Stomach (tissue), 9 donors: ENCODE data around the gene CPED1. TPM values are rescaled to one million over a fixed set of nuclear protein-coding genes. Genes with fewer than 3 reads are reported as not detected.

Experiments
- DNase-seq, 2 donors: peaks; one replicate each; pipeline versions ENCODE4 v3.0.0 to v3.0.0-alpha.2; 2013 to 2019
- H3K27ac ChIP-seq, 5 donors: fragments of 200-600 bp in 4 of 5; sonication (generic) in 4 of 5; one replicate each; pipeline ENCODE4 v1.5.1; 2013 to 2019; ENCODE audit warnings: mild to moderate bottlenecking in 1 of 5, moderate library complexity in 1 of 5
- H3K27me3 ChIP-seq, 3 donors: fragments of 200-600 bp; sonication (generic); one replicate each; pipeline ENCODE4 v1.5.1; 2017 to 2019; ENCODE audit warnings: mixed run types in 1 of 3
- H3K36me3 ChIP-seq, 4 donors: fragments of 200-600 bp; sonication (generic); 1 replicate in 3 of 4; 2 replicates in 1 of 4; pipeline ENCODE4 v1.5.1; 2016 to 2019
- H3K4me1 ChIP-seq, 4 donors: fragments of 200-600 bp; sonication (generic); one replicate each; pipeline ENCODE4 v1.5.1; 2016 to 2019
- H3K4me3 ChIP-seq, 4 donors: fragments of 200-600 bp; sonication (generic) in 3 of 4; one replicate each; pipeline ENCODE4 v1.5.1; 2016 to 2019; ENCODE audit warnings: mild to moderate bottlenecking in 1 of 4
- H3K9me3 ChIP-seq, 4 donors: fragments of 200-600 bp; sonication (generic); one replicate each; pipeline ENCODE4 v1.5.1; 2016 to 2019
- EP300 ChIP-seq: sonication (generic); formaldehyde crosslinking; IDR thresholded peaks from one replicate; pipeline ENCODE4 v1.6.1; 2017; ENCODE audit warnings: antibody characterized with exemption
- POLR2A ChIP-seq, 4 donors: fragments of 450-650 bp; IDR thresholded peaks; one replicate each; pipeline ENCODE4 v1.6.1; 2016; ENCODE audit warnings: antibody characterized with exemption in 4 of 4, control low read depth in 2 of 4, mild to moderate bottlenecking in 1 of 4, moderate library complexity in 1 of 4
- POLR2AphosphoS5 ChIP-seq, 3 donors: sonication (generic); formaldehyde crosslinking; IDR thresholded peaks; one replicate each; pipeline ENCODE4 v1.6.1; 2016; ENCODE audit warnings: antibody characterized with exemption in 3 of 3
- whole genome bisulfite sequencing, 5 donors: extraction: QIAGEN DNeasy Blood & Tissue Kit in 3 of 5; methylation state at CpG; one replicate each; pipeline versions ENCODE4 v1.1.5 to v1.1.7; 2013 to 2018; 5-methylcytosine and 5-hydroxymethylcytosine counted together
- intact Hi-C: fragments of 100-400 bp; cut with DNase I; formaldehyde crosslinking; loops from one replicate; pipeline ENCODE4 v1.15.1; 2023; ENCODE audit warnings: low total_unique reads
- polyA plus RNA-seq, 3 donors: library from polyadenylated mRNA; stranded (reverse); fragments of 200-250 nt; gene quantifications; one replicate each; pipeline ENCODE4 v1.2.3, GENCODE V29; 2013
- total RNA-seq, 5 donors: library from RNA; depleted of rRNA; stranded (reverse); fragments of >200 nt; gene quantifications; one replicate each; pipeline versions ENCODE4 v1.1.0 to v1.2.3, GENCODE V29; 2014 to 2016
- TF ChIP-seq, protein P1 (sequence below), 7 experiments: fragments of 450-650 bp in 4 of 7; fragments of 200-600 bp in 3 of 7; sonication (generic) in 3 of 7; IDR thresholded peaks; one replicate each; pipeline ENCODE4 v1.5.1; 2016 to 2019; ENCODE audit warnings: antibody characterized with exemption in 7 of 7, control low read depth in 2 of 7, mild to moderate bottlenecking in 1 of 7
- donor health status: healthy with polysubstance abuse.
- donor health status: Bipolar disorder and iron deficiency.
- donor health status: healthy.

The CPED1 gene
- total and polyA plus RNA-seq, 8 donors, result 3.0 to 58.7 (median 15.9) TPM

DNA sequence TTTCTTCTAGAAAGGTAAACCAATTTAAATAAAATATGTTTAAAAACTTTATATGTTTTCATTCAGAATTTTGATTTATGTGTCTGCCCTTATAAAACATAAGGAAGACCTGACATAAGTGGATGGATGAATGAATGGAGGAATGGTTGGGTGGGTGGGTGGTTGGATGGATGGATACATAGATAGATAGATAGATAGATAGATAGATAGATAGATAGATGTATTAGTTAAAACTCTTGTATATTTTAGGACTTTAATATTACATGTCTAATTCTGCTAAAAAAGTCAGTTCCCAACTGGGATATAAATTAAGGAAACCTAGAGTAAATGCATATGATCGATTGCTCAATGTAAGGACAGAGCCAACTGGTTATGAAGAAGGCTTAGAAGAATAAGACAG is 184.0 kb downstream of the CPED1 start:
- Histone ChIP-seq H3K4me1 (no peaks in the 10 kb centered on the region), H3K36me3 (no peaks in the 10 kb centered on the region), H3K27ac (no peak overlapping the region), H3K27me3 (no peaks in the 10 kb centered on the region), H3K4me3 (no peak overlapping the region), H3K9me3 (no peaks in the 10 kb centered on the region)
- TF ChIP-seq POLR2A (IDR thresholded peaks at IDR 0.05) (no peak), POLR2AphosphoS5 (IDR thresholded peaks at IDR 0.05) (no peak), EP300 (no peak)
- TF ChIP-seq, protein P1, sequence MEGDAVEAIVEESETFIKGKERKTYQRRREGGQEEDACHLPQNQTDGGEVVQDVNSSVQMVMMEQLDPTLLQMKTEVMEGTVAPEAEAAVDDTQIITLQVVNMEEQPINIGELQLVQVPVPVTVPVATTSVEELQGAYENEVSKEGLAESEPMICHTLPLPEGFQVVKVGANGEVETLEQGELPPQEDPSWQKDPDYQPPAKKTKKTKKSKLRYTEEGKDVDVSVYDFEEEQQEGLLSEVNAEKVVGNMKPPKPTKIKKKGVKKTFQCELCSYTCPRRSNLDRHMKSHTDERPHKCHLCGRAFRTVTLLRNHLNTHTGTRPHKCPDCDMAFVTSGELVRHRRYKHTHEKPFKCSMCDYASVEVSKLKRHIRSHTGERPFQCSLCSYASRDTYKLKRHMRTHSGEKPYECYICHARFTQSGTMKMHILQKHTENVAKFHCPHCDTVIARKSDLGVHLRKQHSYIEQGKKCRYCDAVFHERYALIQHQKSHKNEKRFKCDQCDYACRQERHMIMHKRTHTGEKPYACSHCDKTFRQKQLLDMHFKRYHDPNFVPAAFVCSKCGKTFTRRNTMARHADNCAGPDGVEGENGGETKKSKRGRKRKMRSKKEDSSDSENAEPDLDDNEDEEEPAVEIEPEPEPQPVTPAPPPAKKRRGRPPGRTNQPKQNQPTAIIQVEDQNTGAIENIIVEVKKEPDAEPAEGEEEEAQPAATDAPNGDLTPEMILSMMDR (IDR thresholded peaks at IDR 0.05), result no peak
- intact Hi-C loops, result no loop called here
- WGBS, 5 donors, result 71 to 97% (median 93%) methylated on average over 1 of the region's 1 CpG
- no peak for DNase-seq

- no peaks in the 10 kb centered on the region for H3K9me3 ChIP-seq
- intact Hi-C loops, result no loop called here
- H3K36me3 ChIP-seq, result no peaks in the 10 kb centered on the region
- no peak overlapping the region for H3K4me3 ChIP-seq
- H3K27me3 ChIP-seq, result no peaks in the 10 kb centered on the region
- 69 to 74% (median 72%) methylated on average over 5 of the region's 5 CpGs for WGBS, 5 donors
- H3K4me1 ChIP-seq, result no peaks in the 10 kb centered on the region
- H3K27ac ChIP-seq, result no peak overlapping the region
- DNase-seq, result no peak
- TF ChIP-seq, protein P1 (IDR thresholded peaks at IDR 0.05), result no peak
- no peak for TF ChIP-seq POLR2AphosphoS5 (IDR thresholded peaks at IDR 0.05)
- no peak for TF ChIP-seq POLR2A (IDR thresholded peaks at IDR 0.05)
- no peak for TF ChIP-seq EP300
These were observed 187.3 kb downstream of the CPED1 start for GRCh38 chr7:121175826-121176225.

DNA sequence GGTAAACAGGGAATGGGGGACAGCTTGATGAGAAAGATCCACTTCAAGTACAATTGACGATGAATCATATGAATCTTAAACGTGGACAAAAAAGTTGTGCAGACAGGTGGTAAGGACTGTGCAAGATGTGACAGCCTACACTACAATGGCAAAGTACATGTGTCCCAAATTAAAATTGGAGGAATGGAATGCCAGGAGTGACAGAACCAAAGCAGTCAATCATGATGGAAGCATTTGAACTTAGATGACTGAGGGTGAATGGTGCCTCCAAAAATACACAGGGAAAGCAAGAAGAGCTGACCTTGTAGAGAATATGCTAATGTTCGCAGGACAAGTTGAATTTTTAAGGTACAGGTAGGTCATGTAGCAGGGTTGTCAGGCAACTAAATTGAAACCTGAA is 189.9 kb downstream of the CPED1 start:
- H3K27ac ChIP-seq, result no peak overlapping the region
- no peak for DNase-seq
- intact Hi-C loops, result no loop called here
- H3K4me1 ChIP-seq, result no peaks in the 10 kb centered on the region
- no peaks in the 10 kb centered on the region for H3K27me3 ChIP-seq
- WGBS, 5 donors, result 86 to 90% (median 88%) methylated on average over 3 of the region's 3 CpGs
- no peaks in the 10 kb centered on the region for H3K36me3 ChIP-seq
- no peak overlapping the region for H3K4me3 ChIP-seq
- TF ChIP-seq, protein P1 (IDR thresholded peaks at IDR 0.05), result no peak
- no peak for TF ChIP-seq POLR2A (IDR thresholded peaks at IDR 0.05)
- TF ChIP-seq POLR2AphosphoS5 (IDR thresholded peaks at IDR 0.05), result no peak
- TF ChIP-seq EP300, result no peak
- no peaks in the 10 kb centered on the region for H3K9me3 ChIP-seq

DNA sequence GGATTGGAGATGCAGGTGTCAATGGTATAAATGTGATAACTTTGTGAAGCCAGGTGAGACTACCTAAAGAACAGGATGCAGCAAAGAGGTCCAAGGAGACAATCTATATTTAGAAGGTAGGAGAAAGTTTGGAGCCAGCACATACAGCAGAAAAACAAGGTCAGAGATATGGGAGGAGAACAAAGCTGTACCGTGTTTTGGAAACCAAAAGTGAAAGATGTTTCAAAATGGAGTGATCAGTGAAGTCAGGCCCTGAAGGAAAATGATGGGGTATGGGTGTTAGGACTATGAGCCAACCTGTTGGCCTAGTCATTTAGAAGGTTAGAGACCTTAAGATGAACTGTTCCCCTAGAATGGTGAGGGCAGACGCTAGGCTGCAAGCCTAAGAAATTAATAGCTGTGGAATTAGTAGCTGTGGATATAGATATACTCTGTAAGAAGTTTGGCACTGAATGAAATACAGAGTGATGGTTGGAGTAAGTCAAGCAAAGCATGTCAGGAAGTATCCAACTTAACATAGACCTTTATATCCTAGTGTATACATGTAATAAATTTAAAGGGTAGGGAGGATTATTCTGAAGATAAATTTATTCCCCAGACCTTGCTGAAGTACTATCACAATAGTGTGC is 190.5 kb downstream of the CPED1 start:
- no peak overlapping the region for H3K4me3 ChIP-seq
- H3K27me3 ChIP-seq, result no peaks in the 10 kb centered on the region
- no peaks in the 10 kb centered on the region for H3K4me1 ChIP-seq
- no peak for DNase-seq
- H3K36me3 ChIP-seq, result no peaks in the 10 kb centered on the region
- intact Hi-C loops, result no loop called here
- H3K27ac ChIP-seq, result no peak overlapping the region
- TF ChIP-seq, protein P1 (IDR thresholded peaks at IDR 0.05), result no peak
- no peak for TF ChIP-seq POLR2A (IDR thresholded peaks at IDR 0.05)
- no peak for TF ChIP-seq POLR2AphosphoS5 (IDR thresholded peaks at IDR 0.05)
- TF ChIP-seq EP300, result no peak
- 47 to 64% (median 61%) methylated on average over 2 of the region's 2 CpGs for WGBS, 5 donors
- H3K9me3 ChIP-seq, result no peaks in the 10 kb centered on the region
